HFFc6 (cell line): ENCODE results near the gene TUBA4A. TPM values are rescaled to one million over a fixed set of nuclear protein-coding genes. Genes with fewer than 3 reads are reported as not detected.
"Not testable (repeated sequence)": the region's sequence is repeated elsewhere in the genome, so short reads cannot be mapped to it uniquely, and the experiment has no call there.

Source experiments
- DNase-seq: peaks from one replicate; pipeline ENCODE4 v3.0.0-alpha.2; 2018
- H3K27ac Mint-ChIP-seq: 2 replicates; pipeline ENCODE4 v1.8.0; 2020; ENCODE audit warnings: mild to moderate bottlenecking, mixed read lengths
- H3K27me3 Mint-ChIP-seq: 2 replicates; pipeline ENCODE4 v1.8.0; 2021; ENCODE audit warnings: mild to moderate bottlenecking, moderate library complexity, mixed read lengths; ENCODE audit not compliant: insufficient read depth
- H3K36me3 Mint-ChIP-seq: 2 replicates; pipeline ENCODE4 v1.8.0; 2021; ENCODE audit warnings: low read depth, mixed read lengths
- H3K4me1 Mint-ChIP-seq: 2 replicates; pipeline ENCODE4 v1.8.0; 2020; ENCODE audit warnings: low read depth, mixed read lengths
- H3K4me3 Mint-ChIP-seq: 2 replicates; pipeline ENCODE4 v1.8.0; 2020; ENCODE audit warnings: mild to moderate bottlenecking, moderate library complexity, mixed read lengths
- H3K9me3 Mint-ChIP-seq: 2 replicates; pipeline ENCODE4 v1.8.0; 2020; ENCODE audit warnings: mild to moderate bottlenecking, mixed read lengths
- CTCF ChIP-seq: fragments of 200-600 bp; sonication (generic); IDR thresholded peaks from 2 replicates; pipeline ENCODE4 v1.5.0; 2021; ENCODE audit warnings: antibody characterized with exemption, mild to moderate bottlenecking
- total RNA-seq, 6 experiments: library from RNA; stranded (reverse); fragmentation: NEBNext Ultra II Directional; extraction: Animal tissue kit (Norgen Biotek cat#: 25700); gene quantifications; 2 replicates in 1 of 6; 3 replicates in 5 of 6; pipeline ENCODE4 v1.2.3, GENCODE V29; 2021

TUBA4A gene
- total RNA-seq, 6 experiments from 2014 or later = 40.4 to 66.3 (median 48.2) TPM

- Mint-ChIP-seq H3K27ac (peak within 1 kb of the TSS; percentile 90), H3K9me3 (0 out of 2 replicates have a peak, but pooled peaks cover 3% of the 10 kb centered on the region), H3K27me3 (peaks cover 6% of the 10 kb centered on the region), H3K4me3 (peak within 1 kb of the TSS; percentile 94), H3K4me1 (peaks cover 27% of the 10 kb centered on the region), H3K36me3 (peaks cover 17% of the 10 kb centered on the region; the same call in 1 of the 2 replicates)
- TF ChIP-seq CTCF = no peak
- peak; percentile 86 for DNase-seq
Measured at GRCh38 chr2:219206328-219207133, 47.2 kb downstream of the TUBA4A start, which contains the start of gene ZFAND2B. Gene ZFAND2B (plus strand): TSS chr2:219206782. CDS start chr2:219206988, 206 bp downstream.

- peak overlapping the region; percentile 90 for H3K27ac Mint-ChIP-seq
- 0 out of 2 replicates have a peak, but pooled peaks cover 3% of the 10 kb centered on the region for H3K9me3 Mint-ChIP-seq
- peak overlapping the region; percentile 94 for H3K4me3 Mint-ChIP-seq
- peaks cover 27% of the 10 kb centered on the region for H3K4me1 Mint-ChIP-seq
- H3K36me3 Mint-ChIP-seq = peaks cover 12% of the 10 kb centered on the region; the same call in 1 of the 2 replicates
- TF ChIP-seq CTCF = no peak
- DNase-seq = no peak
- peaks cover 4% of the 10 kb centered on the region for H3K27me3 Mint-ChIP-seq
Measured at GRCh38 chr2:219205981-219206327, 47.8 kb downstream of the TUBA4A start.

- no peak for TF ChIP-seq CTCF
- peak overlapping the region; percentile 39; the same call in 1 of the 2 replicates for H3K4me3 Mint-ChIP-seq
- no peak for DNase-seq
Measured at GRCh38 chr2:219205165-219205538, 48.6 kb downstream of the TUBA4A start.

GRCh38 chr2:219204425-219205164 lies 49.1 kb downstream of the TUBA4A start:
- Mint-ChIP-seq H3K4me3 (no peak overlapping the region), H3K4me1 (peaks cover 27% of the 10 kb centered on the region), H3K27me3 (peaks cover 8% of the 10 kb centered on the region), H3K9me3 (0 out of 2 replicates have a peak, but pooled peaks cover 3% of the 10 kb centered on the region), H3K36me3 (0 out of 2 replicates have a peak, but pooled peaks cover 2% of the 10 kb centered on the region), H3K27ac (no peak overlapping the region)
- no peak for TF ChIP-seq CTCF
- no peak for DNase-seq

More at GRCh38 chr2:219205165-219205538, 48.6 kb downstream of the TUBA4A start:
- 0 out of 2 replicates have a peak, but pooled peaks cover 3% of the 10 kb centered on the region for H3K9me3 Mint-ChIP-seq
- H3K27ac Mint-ChIP-seq = no peak overlapping the region
- peaks cover 7% of the 10 kb centered on the region for H3K27me3 Mint-ChIP-seq
- H3K36me3 Mint-ChIP-seq = peaks cover 8% of the 10 kb centered on the region; the same call in 1 of the 2 replicates
- H3K4me1 Mint-ChIP-seq = peaks cover 27% of the 10 kb centered on the region

GRCh38 chr2:219201331-219201730 lies 52.4 kb downstream of the TUBA4A start:
- not testable (repeated sequence) for H3K27ac Mint-ChIP-seq, H3K4me1 Mint-ChIP-seq

GRCh38 chr2:219200502-219201326 lies 53.0 kb downstream of the TUBA4A start:
- H3K4me3 Mint-ChIP-seq, H3K27ac Mint-ChIP-seq, H3K9me3 Mint-ChIP-seq: not testable (repeated sequence)

More at GRCh38 chr2:219201331-219201730, 52.4 kb downstream of the TUBA4A start:
- peaks cover 18% of the 10 kb centered on the region for H3K27me3 Mint-ChIP-seq
- H3K36me3 Mint-ChIP-seq, DNase-seq, H3K9me3 Mint-ChIP-seq, H3K4me3 Mint-ChIP-seq: not testable (repeated sequence)

More at GRCh38 chr2:219200502-219201326, 53.0 kb downstream of the TUBA4A start:
- H3K27me3 Mint-ChIP-seq = peaks cover 18% of the 10 kb centered on the region
- H3K4me1 Mint-ChIP-seq, DNase-seq, H3K36me3 Mint-ChIP-seq: not testable (repeated sequence)
